Neural cell (in vitro differentiated cells): Measurements from ENCODE around the gene DEFB114.

Experiments
- CTCF ChIP-seq: fragments of 450-650 bp; IDR thresholded peaks from 2 replicates; pipeline ENCODE4 v1.5.1; 2014; ENCODE audit warnings: antibody characterized with exemption, mild to moderate bottlenecking, moderate library complexity; ENCODE audit not compliant: poor library complexity, severe bottlenecking
- EP300 ChIP-seq: fragments of 450-650 bp; conservative IDR thresholded peaks from 2 replicates; pipeline ENCODE4 v1.6.1; 2014; ENCODE audit warnings: antibody characterized with exemption, mild to moderate bottlenecking, moderate library complexity; ENCODE audit not compliant: poor library complexity, severe bottlenecking
- EZH2 ChIP-seq: fragments of 200-600, 300-800 bp; shearing (Covaris generic), sonication (generic); IDR thresholded peaks from 2 replicates; pipeline ENCODE4 v1.6.1; 2014; ENCODE audit warnings: antibody characterized with exemption, low read length, borderline replicate concordance, mild to moderate bottlenecking; ENCODE audit not compliant: insufficient read depth, poor library complexity, severe bottlenecking
- MXI1 ChIP-seq: fragments of 450-650 bp; conservative IDR thresholded peaks from 2 replicates; pipeline ENCODE4 v1.6.1; 2014; ENCODE audit warnings: antibody characterized with exemption, mild to moderate bottlenecking; ENCODE audit not compliant: poor library complexity, severe bottlenecking
- POLR2AphosphoS5 ChIP-seq: IDR thresholded peaks from 2 replicates; pipeline ENCODE4 v1.6.1; 2012
- RAD21 ChIP-seq: fragments of 450-650 bp; conservative IDR thresholded peaks from 2 replicates; pipeline ENCODE4 v1.6.1; 2014; ENCODE audit warnings: antibody characterized with exemption, mild to moderate bottlenecking, moderate library complexity
- SMC3 ChIP-seq: fragments of 450-650 bp; conservative IDR thresholded peaks from 2 replicates; pipeline ENCODE4 v1.6.1; 2014; ENCODE audit warnings: antibody characterized with exemption, mild to moderate bottlenecking, moderate library complexity; ENCODE audit not compliant: poor library complexity
- TAF1 ChIP-seq: IDR thresholded peaks from 2 replicates; pipeline ENCODE4 v1.6.1; 2012; ENCODE audit warnings: low read depth
- TF ChIP-seq, protein P1 (sequence below): IDR thresholded peaks from 2 replicates; pipeline ENCODE4 v1.6.1; 2012; ENCODE audit warnings: borderline replicate concordance

DNA sequence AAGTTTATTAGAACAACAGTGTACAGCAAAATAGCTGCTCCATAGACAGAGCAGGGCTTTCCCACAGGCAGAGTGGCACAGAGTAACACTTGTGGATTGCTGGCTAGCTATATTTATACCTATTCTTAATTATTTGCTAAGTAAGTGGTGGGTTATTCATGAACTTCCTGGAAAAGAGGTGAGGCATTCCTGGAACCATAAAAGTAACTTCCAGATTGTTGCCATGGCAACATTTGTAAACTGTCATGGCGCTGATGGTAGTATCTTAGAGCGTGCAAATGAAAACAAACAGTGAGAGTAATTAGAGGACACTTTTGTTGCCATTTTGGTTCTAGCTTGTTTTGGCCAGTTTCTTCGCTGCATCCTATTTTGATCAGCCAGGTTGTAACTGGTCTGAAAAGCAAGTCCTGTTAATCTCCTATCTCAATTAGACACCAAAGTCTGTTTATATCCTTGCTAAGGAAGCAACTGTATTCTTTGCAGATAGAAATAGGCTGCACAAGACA is 23.9 kb downstream of the DEFB114 start:
- TF ChIP-seq CTCF (no peak), RAD21 (no peak), EZH2 (no peak), POLR2AphosphoS5 (no peak), EP300 (no peak), SMC3 (no peak), MXI1 (no peak), TAF1 (no peak)
- TF ChIP-seq, protein P1, sequence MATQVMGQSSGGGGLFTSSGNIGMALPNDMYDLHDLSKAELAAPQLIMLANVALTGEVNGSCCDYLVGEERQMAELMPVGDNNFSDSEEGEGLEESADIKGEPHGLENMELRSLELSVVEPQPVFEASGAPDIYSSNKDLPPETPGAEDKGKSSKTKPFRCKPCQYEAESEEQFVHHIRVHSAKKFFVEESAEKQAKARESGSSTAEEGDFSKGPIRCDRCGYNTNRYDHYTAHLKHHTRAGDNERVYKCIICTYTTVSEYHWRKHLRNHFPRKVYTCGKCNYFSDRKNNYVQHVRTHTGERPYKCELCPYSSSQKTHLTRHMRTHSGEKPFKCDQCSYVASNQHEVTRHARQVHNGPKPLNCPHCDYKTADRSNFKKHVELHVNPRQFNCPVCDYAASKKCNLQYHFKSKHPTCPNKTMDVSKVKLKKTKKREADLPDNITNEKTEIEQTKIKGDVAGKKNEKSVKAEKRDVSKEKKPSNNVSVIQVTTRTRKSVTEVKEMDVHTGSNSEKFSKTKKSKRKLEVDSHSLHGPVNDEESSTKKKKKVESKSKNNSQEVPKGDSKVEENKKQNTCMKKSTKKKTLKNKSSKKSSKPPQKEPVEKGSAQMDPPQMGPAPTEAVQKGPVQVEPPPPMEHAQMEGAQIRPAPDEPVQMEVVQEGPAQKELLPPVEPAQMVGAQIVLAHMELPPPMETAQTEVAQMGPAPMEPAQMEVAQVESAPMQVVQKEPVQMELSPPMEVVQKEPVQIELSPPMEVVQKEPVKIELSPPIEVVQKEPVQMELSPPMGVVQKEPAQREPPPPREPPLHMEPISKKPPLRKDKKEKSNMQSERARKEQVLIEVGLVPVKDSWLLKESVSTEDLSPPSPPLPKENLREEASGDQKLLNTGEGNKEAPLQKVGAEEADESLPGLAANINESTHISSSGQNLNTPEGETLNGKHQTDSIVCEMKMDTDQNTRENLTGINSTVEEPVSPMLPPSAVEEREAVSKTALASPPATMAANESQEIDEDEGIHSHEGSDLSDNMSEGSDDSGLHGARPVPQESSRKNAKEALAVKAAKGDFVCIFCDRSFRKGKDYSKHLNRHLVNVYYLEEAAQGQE = no peak
